NCI-H146 (cell line): ENCODE results near the gene PRSS48.
"Not testable (repeated sequence)": the region's sequence is repeated elsewhere in the genome, so short reads cannot be mapped to it uniquely, and the experiment has no call there.

ENCODE experiments used
- DNase-seq: peaks from one replicate; lab custom pipeline; 2025; lab: John Stamatoyannopoulos, UW

The PRSS48 gene

GRCh38 chr4:151276787-151277562, at the start of gene PRSS48:
TSS of gene PRSS48 (plus strand) at chr4:151277161. CDS start at chr4:151277173, 12 bp downstream.
- peak; percentile 1 for DNase-seq

GRCh38 chr4:151227172-151227571, 49.8 kb upstream of the PRSS48 start:
- DNase-seq: no peak

GRCh38 chr4:151227731-151228130, 49.2 kb upstream of the PRSS48 start:
- DNase-seq: no peak

GRCh38 chr4:151228189-151229119, 48.5 kb upstream of the PRSS48 start:
- no peak for DNase-seq

- DNase-seq: no peak
Observed at GRCh38 chr4:151231915-151232595, 44.9 kb upstream of the PRSS48 start.

- no peak for DNase-seq
Observed at GRCh38 chr4:151233600-151233999, 43.4 kb upstream of the PRSS48 start.

GRCh38 chr4:151235373-151235772, 41.6 kb upstream of the PRSS48 start:
- DNase-seq: not testable (repeated sequence)

GRCh38 chr4:151236036-151236435, 40.9 kb upstream of the PRSS48 start:
- no peak for DNase-seq

GRCh38 chr4:151238477-151238876, 38.5 kb upstream of the PRSS48 start:
- no peak for DNase-seq

- no peak for DNase-seq
Observed at GRCh38 chr4:151239608-151240007, 37.4 kb upstream of the PRSS48 start.

GRCh38 chr4:151242305-151242704, 34.7 kb upstream of the PRSS48 start:
- DNase-seq: no peak

- DNase-seq: no peak
Observed at GRCh38 chr4:151246742-151247141, 30.2 kb upstream of the PRSS48 start.

- no peak for DNase-seq
Observed at GRCh38 chr4:151247395-151247794, 29.6 kb upstream of the PRSS48 start.

GRCh38 chr4:151248519-151248918, 28.4 kb upstream of the PRSS48 start:
- DNase-seq: no peak

GRCh38 chr4:151250706-151251105, 26.3 kb upstream of the PRSS48 start:
- DNase-seq: no peak

GRCh38 chr4:151251603-151252304, 25.2 kb upstream of the PRSS48 start:
- DNase-seq: no peak

GRCh38 chr4:151255226-151255625, 21.7 kb upstream of the PRSS48 start:
- DNase-seq: not testable (repeated sequence)

GRCh38 chr4:151255680-151256079, 21.3 kb upstream of the PRSS48 start:
- not testable (repeated sequence) for DNase-seq

GRCh38 chr4:151256134-151256533, 20.8 kb upstream of the PRSS48 start:
- no peak for DNase-seq

- no peak for DNase-seq
Observed at GRCh38 chr4:151257704-151258103, 19.3 kb upstream of the PRSS48 start.

GRCh38 chr4:151259752-151260151, 17.2 kb upstream of the PRSS48 start:
- no peak for DNase-seq

GRCh38 chr4:151260526-151260925, 16.4 kb upstream of the PRSS48 start:
- DNase-seq: no peak
